ENCODE measurements around the gene CALN1.
"Not testable (repeated sequence)": the region's sequence is repeated elsewhere in the genome, so short reads cannot be mapped to it uniquely, and the experiment has no call there.

The CALN1 gene

DNA sequence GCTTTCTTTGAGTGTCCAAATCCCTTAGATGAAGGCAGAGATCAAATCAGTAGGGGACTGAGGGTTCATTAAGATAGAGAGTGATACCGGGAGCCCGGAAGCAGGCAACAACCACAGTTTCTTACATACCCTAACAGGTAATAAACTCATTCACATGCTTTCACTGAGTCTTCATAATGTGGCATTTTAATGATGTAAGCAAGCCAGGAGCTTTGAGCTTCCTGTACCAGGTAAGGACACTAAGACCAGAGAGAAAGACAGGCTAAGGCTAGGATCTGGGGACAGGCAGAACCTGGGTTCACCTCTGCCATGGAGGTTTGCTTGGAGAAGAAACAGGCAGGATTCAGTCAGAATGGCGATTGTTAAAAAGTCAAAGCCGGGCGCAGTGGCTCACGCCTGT, 661.8 kb downstream of the CALN1 start:
- TF ChIP-seq ZFX (IDR thresholded peaks at IDR 0.05; ENCODE audit: borderline replicate concordance): no peak
- TF ChIP-seq, protein P1, sequence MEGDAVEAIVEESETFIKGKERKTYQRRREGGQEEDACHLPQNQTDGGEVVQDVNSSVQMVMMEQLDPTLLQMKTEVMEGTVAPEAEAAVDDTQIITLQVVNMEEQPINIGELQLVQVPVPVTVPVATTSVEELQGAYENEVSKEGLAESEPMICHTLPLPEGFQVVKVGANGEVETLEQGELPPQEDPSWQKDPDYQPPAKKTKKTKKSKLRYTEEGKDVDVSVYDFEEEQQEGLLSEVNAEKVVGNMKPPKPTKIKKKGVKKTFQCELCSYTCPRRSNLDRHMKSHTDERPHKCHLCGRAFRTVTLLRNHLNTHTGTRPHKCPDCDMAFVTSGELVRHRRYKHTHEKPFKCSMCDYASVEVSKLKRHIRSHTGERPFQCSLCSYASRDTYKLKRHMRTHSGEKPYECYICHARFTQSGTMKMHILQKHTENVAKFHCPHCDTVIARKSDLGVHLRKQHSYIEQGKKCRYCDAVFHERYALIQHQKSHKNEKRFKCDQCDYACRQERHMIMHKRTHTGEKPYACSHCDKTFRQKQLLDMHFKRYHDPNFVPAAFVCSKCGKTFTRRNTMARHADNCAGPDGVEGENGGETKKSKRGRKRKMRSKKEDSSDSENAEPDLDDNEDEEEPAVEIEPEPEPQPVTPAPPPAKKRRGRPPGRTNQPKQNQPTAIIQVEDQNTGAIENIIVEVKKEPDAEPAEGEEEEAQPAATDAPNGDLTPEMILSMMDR (IDR thresholded peaks at IDR 0.05): no peak
- H3K27ac ChIP-seq: no peak overlapping the region

DNA sequence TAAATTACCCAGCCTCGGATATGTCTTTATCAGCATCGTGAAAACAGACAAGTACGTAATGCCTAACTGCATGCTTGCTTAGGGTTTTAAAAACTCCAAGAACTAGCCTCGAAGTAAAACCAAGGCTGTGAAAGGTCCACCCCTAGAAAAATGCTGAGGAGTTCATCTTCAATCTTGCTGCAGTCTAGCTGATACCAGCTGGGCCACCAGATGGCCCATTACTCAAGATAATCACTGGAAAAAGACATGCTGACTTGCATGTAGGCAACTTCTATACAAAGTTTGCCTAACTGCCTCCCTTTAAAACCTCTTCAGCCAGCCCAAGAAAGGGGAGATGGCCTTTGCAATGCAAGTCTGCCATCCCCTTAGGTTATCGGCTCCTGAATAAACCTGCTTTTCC, 666.1 kb downstream of the CALN1 start:
- no peak for TF ChIP-seq ZFX (IDR thresholded peaks at IDR 0.05; ENCODE audit: borderline replicate concordance)
- TF ChIP-seq, protein P1 (IDR thresholded peaks at IDR 0.05): no peak
- no peak overlapping the region for H3K27ac ChIP-seq

DNA sequence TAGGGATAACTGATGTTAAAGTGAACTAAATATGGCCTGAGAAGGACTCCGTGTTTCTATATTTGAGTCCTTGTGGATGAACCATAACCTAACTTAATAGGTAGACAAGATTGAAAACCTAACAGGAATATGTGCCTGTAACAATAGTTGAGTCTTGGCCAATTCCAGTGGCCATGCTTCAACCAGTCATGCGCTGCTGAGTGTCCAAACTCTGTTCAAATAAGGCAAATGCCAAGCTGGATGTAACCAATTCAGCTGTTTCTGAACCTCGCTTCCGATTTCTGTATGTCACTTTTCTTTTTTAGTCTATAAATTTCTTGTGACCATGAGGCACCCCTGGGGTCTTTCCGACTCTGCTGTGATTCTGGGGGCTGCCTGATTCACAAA, 672.0 kb downstream of the CALN1 start:
- H3K27ac ChIP-seq: no peak overlapping the region
- TF ChIP-seq, protein P1 (IDR thresholded peaks at IDR 0.05): no peak
- no peak for TF ChIP-seq ZFX (IDR thresholded peaks at IDR 0.05; ENCODE audit: borderline replicate concordance)

DNA sequence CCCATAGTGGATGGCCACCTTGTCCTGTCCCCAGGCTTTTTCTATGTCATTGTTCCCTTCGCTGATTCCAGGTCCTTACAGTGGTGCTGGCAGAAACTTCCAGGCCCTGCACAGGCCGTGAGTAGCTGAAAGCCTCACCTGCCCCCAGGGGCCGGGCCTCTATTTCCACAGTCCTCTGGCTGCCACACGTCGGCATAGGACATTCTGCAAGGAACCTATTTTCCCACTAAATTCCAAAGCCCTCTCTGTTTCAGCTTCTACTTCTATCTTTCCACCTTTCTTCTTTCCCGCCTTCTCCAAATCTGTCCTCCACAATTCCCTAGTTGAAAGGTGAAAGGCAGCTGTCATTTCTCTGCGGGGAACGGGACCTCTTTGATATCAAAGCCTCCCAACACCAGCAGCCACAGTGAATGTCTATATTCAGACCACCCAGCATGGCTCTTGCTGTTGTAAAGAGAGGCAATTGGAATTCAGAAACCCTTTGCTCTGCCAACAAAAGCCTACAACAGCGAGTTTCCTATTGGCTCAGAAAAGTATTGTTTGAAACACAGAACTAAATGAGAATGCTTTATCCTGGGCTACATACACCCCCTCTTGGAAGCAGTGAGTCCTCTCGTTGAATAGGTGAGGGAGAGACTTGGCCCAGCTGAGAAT, 672.5 kb downstream of the CALN1 start:
- TF ChIP-seq, protein P1 (IDR thresholded peaks at IDR 0.05): no peak
- TF ChIP-seq ZFX (IDR thresholded peaks at IDR 0.05; ENCODE audit: borderline replicate concordance): no peak
- H3K27ac ChIP-seq: no peak overlapping the region

DNA sequence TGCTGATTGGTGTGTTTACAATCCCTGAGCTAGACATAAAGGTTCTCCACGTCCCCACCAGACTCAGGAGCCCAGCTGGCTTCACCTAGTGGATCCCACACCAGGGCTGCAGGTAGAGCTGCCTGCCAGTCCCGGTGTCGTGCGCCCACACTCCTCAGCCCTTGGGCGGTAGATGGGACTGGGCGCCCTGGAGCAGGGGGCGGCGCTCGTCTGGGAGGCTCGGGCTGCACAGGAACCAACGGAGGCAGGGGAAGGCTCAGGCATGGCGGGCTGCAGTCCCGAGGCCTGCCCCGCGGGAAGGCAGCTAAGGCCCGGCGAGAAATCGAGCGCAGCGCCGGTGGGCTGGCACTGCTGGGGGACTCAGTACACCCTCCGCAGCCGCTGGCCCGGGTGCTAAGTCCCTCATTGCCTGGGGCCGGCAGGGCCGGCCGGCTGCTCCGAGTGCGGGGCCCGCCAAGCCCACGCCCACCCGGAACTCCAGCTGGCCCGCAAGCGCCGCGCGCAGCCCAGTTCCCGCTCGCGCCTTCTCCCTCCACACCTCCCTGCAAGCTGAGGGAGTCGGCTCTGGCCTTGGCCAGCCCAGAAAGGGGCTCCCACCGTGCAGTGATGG, 674.1 kb downstream of the CALN1 start:
- H3K27ac ChIP-seq: not testable (repeated sequence)

DNA sequence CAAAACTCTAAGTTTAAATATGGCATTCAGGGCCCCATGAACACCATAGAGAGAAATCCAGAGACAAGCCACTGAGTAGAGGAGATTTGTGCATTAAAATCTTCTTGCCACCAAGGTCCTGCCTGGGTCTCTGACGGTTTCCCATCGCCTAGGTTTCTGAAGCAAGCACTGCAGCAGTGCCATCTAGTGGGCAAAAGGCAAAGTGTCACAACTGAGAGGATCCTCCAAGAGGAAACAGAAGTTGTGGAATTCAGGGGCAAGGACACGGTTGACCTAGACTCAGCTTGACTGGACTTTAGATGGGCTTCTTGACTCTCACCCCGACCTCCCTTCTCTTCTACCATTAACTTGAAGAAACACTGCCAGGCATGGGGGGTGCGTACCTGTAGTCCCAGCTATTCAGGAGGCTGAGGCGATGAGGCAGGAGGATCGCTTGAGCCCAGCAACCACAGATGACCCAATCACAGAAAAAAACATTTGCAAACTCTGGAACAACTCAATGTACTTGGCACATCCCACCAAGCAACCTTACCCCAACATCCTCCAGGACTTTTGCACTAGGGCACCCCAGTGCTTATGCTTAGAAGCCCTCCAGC, 676.1 kb downstream of the CALN1 start:
- no peak overlapping the region for H3K27ac ChIP-seq
- TF ChIP-seq, protein P1 (IDR thresholded peaks at IDR 0.05): peak; percentile 97
- TF ChIP-seq ZFX (IDR thresholded peaks at IDR 0.05; ENCODE audit: borderline replicate concordance): no peak

DNA sequence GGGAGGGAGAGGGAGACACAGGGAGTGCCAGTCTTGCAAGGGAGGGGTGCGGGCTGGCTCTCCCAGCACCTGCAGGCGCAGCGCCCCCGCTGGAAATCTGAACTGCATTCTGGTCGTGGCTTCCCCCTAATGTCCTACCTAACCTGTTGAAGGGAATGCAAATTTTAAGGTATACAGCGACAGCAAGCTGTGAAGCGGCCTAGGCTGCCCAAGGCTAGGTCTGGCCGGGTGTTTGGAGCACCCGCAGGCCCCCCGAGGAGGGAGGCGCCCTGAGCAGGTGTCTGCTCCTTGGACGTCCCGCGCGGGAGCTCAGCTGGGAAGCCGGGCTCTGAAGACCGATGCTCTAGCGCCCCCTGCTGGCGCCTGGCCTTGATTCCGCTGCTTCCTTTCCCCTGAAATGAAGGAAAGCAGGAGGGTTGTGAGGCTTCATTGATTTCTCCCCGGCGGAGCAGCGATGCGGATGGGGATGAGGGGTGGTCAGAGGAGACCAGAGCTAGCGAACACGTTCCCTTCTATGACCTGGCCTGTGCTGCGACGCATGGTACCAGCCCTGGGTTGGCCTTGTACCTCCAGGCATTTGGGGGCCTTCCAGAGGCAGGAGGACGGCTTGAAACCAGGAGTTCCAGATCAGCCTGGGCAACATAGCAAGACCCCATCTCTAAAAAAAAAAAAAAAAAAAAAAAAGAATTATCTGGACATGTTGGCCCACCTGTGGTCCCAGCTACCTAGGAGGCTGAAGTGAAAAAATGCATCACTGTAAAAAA, 678.8 kb downstream of the CALN1 start:
- no peak overlapping the region for H3K27ac ChIP-seq
- TF ChIP-seq, protein P1 (IDR thresholded peaks at IDR 0.05): peak; percentile 94
- TF ChIP-seq ZFX (IDR thresholded peaks at IDR 0.05; ENCODE audit: borderline replicate concordance): no peak

Data from 22Rv1 (cell line).